Activated CD8-positive, alpha-beta memory T cell treated with anti-CD3 and anti-CD28 coated beads, Interleukin-2, amount 50 U/mL, for 24 hours (primary cell): ENCODE measurements around the gene LYPD6B.

Experiments used
- DNase-seq: peaks from one replicate; pipeline ENCODE4 v3.0.0-alpha.2; 2020; ENCODE audit errors: extremely low read depth

LYPD6B gene

DNA sequence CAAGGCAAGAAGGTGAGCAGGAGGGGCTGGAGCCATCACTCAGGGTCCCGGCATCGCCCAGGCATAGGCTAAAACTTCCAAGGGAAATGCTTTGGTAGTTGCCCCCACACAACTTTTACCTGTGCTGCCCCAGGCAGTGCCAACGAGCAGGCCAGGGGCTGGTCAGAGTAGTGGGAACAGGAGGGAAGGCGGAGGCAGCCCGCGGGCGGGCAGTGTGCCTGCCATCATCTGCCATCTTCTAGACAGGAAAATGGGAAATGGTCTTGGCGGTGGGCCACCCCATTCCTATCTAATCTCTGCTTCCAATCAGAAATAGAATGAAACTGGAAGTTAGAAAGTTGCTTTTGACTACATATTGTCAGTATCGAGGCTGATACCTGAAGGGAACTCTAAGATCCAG, 26.0 kb upstream of the LYPD6B start:
- DNase-seq, result no peak

DNA sequence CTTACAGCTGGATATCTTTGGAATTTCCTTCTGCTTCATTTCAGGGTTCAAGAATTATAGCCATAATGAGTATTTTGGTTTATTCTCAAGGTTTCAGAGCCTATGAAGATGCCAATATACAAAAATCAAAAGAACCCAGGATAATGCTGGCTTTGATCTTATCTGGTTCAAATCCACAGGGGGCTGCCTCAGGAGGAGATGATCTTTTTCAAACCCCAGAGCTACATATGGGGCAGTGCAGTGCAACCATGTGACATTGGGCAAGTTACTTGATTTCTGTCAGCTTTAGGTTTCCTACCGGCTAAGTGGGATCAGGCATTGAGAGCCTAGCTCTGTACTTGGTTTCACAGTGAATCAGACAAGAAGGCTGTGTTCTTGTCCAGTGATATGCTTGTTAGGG, 23.0 kb upstream of the LYPD6B start:
- no peak for DNase-seq

DNA sequence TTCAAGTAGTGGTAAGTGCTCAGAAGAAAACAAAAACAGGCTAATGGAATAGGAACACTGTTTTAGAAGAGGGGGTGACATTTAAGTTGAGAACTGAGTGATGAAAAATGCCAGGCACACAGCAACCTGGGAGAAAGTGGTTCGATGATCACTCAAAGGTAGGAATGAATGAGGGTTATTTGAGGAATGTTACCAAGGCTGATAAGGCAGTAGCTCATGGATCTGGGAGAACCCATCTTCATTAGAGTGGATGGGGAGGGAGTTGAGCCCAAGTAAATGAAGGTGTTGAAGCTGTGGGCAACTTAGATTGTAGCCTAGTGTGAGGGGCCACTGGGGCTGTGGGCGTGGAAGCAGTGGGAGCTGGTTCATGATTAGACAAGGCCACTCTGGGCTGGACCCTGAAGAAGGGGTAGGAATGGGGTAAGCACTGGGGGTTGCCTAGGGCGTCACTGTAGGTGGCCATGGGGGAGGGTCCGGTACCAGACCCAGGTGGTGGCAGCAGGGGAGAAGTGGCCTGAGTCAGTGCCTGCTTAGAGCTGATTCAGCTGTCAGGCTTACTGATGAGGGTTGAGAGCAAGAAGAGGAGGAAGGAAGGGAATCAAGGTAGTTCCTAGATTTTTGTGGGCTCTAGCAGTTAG, 22.5 kb upstream of the LYPD6B start:
- DNase-seq, result no peak

DNA sequence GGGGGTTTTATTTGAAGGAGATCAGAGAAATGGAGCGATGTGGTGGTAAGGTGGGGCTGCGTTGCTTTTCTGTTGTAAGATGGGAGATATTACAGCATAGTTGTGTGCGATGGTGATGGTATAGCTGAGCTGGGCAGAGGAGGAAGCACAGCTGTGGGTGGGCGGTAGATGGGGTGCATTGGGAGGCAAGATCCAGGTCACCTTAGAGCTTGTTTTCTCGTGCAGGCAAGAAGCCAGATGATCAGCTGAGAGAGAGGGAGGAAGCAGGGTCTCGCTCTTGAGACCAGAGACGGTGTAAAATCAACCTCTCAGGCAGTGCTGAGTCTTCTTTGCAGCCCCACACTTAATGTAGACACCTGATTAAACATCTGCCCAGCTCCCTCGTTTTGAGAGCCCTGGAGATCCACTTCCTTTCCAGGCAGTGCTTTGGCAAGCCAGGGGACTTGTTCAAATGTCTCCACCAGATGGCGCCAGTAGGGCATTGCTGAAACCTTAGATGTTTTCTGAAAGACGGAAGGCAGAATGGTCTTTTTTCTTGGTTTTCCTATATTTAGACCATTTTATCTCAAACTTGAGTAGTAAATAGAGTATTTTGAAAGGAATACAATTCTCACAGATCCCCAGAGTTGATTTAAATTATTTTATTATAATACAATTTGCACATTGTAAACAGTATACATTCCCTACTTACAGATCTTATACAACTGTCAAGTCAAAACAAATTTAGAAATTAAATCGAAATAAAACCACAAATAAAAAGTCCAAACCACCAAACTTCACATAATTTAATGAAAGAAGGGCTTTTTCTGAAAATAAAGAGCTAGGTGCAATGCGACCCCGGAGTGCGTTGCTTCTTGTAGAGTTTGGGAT, 21.1 kb upstream of the LYPD6B start:
- peak; percentile 57 for DNase-seq

DNA sequence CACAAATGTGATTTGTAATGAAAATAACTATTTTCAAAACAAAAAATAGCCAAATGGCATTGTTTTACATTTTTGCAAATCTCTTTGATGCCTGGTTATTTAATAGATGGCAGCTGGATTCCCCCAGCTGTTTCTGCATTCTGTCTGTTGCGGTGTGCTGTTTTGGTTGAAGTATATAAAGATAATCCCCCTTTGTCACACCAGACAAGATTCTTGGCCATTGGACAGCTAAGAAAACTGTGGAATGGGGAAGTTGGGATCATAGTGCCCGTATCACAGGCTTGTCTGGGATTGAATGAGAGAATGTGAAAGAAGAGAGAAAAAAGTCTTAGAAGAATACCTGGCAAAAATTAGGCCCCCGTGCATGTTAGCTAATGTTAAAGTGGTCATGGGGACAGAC, 19.5 kb upstream of the LYPD6B start:
- no peak for DNase-seq

DNA sequence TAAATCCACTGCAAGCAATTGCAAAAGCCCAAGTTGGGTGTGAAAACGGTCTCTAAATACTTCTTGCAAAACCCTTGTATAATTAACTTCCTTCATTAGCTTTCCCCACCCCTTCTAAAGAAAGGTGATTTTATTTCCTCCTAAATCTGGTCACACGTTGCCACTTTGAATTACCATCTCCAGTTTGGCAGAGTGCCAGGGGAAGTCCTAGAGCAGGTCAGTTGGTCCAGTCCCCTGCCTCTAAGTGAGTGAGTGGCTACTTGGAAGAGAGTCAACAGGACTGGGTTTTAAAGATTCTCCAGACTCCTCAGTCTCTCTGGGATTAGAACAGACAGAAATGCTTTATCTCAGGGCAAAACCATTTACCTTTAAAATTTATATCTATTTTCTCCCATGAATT, 18.7 kb upstream of the LYPD6B start:
- no peak for DNase-seq

DNA sequence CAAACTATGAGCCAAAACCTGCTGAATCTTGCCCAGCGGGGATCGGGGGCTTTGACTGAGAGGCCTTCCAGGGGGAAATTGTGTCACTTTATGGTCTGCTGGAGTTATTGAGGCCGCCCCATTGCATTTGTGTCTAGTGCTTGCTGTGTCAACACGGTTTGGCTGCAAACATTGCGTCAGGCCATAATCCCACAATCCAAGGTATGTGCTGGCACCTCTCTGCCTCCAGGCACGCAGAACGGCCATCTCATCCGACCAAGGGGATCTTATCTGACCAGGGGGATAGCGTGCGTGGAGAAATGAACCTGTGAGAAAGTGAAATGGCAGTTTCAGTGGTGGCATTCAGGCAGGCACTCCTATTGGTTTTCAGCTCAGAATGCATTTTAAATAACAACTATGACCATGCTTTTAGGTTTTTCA, 18.1 kb upstream of the LYPD6B start:
- DNase-seq, result no peak

DNA sequence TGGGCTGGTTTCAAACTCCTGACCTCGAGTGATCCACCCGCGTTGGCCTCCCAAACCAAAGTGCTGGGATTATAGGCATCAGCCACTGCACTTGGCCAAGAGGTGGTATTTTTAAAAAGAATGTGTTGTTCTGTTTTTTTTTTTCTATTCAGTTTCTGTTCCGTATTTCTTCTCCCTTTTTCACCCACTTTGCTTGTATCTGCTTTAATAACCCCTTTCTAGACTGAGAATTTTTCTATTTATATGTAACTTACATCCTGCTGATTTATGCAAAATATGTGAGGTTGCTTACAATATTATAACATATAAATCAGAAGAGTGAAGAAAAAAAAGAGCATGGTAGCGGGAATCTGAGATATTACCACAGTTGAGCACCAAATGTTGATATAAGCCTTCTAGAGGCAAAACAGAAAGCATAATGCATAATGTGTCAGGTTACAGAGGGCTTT, 17.2 kb upstream of the LYPD6B start:
- no peak for DNase-seq

DNA sequence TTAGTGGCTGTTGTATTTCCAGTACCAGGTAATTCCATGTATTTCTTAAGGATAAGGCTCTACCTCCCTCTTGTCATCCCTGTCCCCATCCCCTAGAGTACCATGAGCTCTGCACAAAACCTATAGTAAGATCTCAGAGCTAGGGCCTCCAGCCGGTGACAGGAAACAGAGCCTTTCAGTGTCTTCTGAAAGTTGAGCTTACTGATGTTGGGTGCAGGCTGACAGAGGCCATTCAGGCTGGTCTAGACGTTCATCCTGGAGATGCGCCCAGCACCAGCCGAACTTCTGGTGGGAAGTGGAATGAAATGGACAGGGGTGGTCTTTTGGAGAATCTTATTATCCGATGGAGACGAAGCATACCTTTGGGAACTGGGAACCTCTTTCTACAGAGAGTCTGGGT, 16.7 kb upstream of the LYPD6B start:
- DNase-seq, result no peak

DNA sequence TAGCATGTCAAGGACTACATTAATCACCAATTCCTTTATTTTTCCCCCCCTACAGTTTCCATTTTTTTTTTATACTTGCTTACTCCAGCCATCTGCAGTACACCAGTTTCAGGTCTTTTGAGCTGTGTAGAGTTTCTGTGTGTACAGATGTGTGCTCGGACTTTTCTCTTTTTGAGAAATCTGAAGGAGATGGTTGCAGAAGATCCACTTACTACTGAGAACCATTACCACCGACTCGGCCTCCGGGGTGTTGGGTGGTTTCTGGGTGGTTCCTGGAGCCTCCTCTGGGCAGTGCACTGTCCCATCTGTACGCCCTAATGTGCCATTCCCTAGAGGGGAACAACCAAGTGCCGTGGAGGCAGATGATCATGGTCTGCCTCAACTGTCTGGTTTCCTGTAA, 15.4 kb upstream of the LYPD6B start:
- DNase-seq, result no peak

DNA sequence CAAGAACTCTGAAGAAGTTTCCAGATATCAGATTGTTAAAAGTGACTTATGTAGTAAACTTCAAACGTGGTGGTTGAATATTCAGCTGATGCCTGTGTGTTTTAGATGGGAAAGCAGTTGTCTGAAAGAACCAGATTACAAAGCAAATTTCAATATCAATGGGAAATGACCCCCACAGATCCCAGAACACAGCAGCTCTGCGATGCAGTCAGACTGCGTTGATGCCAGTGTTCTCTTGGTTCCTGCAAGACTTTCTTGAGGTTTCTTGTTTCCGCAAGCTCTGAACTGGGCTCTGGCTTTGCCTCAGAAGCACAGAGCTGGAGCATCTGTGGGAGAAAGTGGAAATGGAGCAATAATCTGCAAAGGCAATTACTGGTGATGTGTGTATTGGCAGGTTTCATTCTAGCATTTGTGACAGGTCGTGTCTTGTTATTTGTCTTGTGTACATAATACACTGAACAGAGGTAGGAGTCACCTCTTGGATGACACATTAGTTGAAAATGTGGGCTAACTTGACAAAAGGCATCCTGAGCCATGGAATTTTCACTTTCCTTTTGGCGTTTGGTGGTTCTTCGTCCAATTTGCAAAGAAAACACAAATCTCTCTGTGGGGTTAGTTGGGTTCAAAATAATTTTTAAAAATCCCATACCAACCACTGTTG, 10.8 kb upstream of the LYPD6B start:
- DNase-seq, result no peak

DNA sequence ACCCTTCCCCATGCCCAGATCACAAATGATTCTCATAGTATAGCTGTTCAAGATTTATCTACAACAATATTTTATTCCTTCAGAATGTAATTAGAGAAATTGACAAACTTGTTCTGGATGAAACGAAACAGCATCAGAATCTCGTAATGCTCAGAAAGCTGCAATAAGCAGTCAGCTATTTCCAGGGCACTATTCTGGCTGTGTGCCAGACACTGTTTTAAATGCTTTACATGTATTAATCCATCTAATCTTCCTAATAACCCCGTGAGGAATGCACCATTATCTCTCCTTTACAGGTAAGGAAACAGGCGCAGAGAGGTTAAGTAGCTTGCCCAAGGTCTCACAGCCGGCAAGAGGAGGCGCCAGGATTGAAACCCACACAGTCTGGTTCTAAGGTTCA, 10.1 kb upstream of the LYPD6B start:
- DNase-seq, result no peak

DNA sequence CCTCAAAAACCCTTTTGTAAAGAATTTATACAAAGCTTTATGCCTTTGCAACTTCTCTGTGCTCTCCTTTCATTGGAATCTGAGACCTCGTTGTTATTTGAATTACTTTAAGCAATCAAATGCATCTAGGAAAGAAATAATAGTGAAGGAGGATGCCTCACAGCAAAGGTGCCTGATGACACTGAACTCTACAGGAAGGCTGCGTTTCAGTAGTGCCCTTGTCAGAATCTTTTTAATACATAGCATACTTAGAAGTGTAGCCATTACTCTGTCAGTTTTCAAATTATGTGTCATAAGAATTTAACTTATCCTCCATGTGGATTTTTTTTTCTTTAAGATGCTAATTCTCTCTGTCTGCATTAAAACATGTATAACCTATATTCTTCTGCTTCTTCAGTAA, 9.6 kb upstream of the LYPD6B start:
- DNase-seq, result no peak

DNA sequence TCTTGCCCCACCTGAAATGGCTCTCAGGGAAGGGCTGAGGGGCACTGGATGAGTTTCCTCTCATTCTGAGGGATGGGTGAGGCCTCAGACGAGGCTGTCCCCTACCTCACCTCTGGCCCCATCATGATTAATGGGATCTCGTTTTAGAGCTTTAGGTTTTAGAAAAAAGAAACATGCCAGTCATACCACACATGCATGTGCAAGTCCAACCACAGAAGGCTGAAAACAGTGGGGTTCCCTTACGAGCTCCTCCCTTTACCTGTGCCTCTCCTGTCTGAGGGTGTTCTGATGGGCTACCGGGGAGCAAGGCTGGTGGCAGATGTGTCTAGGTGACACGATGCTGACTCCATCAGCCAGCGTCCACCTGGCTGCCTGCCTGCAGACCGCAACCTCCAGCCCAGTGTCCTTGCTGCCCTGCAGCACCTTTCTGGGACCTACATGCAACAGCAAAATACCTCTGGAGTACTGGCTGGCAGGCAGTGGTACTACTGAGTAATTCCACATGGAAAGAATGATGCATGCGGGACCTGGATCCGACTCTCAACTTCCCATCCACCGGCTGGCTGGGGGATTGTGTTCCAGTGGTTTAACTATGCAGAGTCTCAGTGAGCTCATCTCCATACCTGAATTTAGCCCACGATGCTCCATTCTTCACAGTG, 9.1 kb upstream of the LYPD6B start:
- no peak for DNase-seq

DNA sequence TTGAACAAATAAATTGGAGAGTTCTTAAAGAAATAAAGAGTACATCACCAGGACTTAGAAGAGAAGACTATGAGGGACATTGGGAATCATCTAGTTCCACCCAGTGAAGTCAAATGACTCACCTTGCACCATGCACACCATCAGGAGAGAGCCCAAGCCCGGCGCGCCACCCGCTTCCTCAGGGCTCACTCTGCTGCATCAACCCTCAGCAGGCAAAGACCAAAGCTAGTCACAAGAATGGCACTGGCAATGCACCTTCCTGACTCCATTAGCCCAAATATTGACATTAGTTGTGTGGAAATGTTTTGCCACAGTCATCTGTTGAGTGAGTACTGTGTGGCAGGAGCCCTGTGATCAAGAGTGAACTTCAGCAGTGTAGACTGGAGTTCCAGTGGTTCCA, 7.1 kb upstream of the LYPD6B start:
- no peak for DNase-seq

DNA sequence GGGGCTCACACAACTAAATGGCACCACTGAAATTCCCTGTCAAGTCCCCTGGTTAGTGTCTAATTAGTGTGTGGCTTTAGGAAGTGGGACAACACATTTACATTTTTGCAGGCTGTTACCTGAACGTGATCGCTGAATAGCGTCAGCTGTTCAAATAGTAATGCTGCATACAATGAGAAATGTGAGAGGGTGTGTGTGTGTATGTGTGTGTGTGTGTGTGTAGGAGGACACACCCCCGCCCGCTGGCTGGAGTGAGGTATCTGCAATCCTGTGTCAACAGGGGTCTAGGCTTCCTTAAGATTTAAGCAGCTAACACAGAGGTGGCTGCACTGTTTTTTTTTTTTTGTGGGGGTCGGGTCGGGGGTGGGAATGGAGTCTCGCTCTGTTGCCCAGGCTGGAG, 4.8 kb upstream of the LYPD6B start:
- DNase-seq, result no peak

DNA sequence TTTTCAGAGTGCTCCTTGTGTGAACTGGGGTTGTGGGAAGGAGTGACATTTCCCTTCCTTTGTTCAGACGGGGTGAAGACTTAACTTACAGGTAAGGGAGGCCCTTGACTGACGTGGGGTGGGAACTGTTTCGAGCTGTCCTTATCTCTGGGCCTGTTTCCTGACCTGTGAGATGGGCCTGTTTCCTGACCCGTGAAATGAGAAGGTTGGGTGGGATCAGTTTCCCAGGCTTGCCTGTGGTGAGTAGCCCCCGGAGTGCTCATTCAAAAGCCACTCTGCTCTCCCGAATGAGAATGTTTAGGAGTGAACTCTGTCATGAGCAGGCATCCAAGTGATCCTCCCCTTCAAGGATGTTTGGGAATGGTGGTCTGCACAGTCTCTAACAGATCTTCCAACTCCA, 4.1 kb upstream of the LYPD6B start:
- no peak for DNase-seq

DNA sequence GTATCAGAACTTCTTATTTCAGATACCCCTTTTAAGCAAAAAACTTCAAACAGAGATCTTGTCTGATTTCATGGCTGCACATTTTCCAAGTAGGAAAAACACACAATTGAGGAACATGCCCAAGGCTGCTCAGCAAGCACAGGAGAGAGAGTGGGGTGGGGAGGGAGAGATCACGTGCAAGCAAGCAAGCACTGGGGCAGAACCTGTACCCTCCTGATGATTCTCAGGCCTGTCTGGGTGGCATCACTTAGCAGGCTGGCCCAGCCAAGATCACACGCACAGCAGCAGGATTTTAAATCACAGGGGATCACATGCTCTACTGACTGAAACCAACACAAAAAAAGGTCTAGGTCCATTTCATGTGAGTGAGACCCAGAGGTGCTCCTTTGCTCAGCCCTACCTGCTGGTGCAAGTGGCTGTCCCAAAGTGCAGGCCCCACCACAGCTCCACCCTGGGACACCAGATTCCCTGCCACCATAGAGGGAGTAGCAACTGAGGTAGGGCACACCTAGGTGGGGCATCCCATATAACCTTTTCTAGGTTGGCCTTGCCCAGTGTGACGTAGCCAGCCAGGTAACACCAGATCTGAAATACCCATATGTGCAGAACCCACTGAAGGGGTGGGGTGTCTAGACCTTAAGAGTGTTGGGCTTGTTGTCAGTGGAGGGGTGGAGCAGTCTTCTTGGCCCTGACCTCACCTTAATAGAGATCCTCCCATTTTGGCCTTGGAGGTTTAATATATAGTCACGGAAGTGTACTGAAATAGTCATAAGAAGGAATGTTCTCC, 1.8 kb upstream of the LYPD6B start:
- DNase-seq, result no peak

DNA sequence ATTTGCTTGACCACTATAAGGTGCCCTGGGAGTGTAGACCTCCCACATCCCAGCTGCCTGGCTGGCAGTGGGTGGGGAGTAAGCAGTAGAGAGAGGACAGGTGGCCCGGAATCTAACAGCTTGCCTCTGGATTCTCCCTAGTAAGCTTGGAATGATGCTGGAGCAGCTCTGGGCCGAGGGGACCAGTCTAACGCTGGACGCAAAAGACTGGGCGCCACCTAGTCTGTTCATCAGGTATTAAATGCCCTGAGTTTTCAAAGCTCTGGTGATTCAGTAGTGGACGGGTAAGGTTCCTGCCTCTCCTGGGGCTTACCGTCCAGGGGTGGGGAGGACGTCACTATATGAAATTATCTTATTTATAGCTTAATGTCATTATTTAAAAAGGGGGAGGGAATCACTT, 648 bp upstream of the LYPD6B start:
- DNase-seq, result no peak

DNA sequence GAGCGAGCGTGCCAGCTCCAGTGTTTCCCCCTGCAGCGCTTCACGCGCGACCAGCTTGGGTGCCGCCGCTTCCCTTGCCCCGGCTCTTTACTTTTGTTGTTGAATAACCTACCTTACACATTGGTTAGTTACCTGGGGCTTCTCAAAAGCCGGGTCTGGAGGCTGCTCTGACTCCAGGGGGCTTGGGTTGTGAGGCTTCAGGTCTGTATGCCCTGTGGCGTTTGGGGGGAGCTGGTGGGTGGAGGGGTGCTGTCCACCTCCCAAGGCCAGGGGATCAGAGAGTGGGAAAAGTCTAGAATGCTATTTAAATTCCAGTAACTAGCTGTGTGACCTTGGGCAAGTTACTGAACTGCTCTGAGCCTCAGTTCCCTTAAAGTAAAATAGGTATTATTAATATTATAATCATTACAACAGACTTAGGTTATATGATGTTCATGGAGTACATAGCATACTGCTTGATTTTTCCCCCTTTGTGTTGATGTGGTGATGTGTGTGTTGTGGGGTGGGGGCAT, 770 bp downstream of the LYPD6B start:
- DNase-seq, result no peak

DNA sequence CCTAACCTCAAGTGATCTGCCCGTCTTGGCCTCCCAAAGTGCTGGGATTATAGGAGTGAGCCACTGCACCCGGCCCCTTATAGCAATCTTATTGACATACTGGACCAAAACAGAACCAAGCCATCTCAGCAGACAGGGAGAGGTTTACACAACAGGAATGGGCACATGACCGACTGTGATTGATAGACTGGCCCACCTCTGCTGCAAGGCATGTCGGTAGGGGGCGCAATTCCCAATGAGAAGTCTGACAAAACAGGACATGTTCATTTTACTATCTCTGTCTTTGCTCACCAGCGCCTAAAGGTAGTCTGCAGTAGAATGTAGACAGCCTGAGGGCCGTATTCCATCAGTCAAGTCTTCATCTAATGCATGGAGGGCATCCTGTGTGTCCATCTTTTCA, 2.0 kb downstream of the LYPD6B start:
- peak; percentile 14 for DNase-seq
